ENCODE results near the gene ELP4.

- TF ChIP-seq CTCF (IDR thresholded peaks at IDR 0.05; ENCODE audit: poor library complexity) (no peak), EZH2 (IDR thresholded peaks at IDR 0.05; ENCODE audit: borderline replicate concordance) (no peak), EZH2phosphoT487 (IDR thresholded peaks at IDR 0.05; ENCODE audit: low read depth, severe bottlenecking, unreplicated experiment) (no peak)
Measured at GRCh38 chr11:31779374-31779791, 269.8 kb downstream of the ELP4 start.
